Left kidney (tissue), 2 donors: ENCODE data around the gene GRAMD4. TPM values are rescaled to one million over a fixed set of nuclear protein-coding genes. Genes with fewer than 3 reads are reported as not detected.
"Not testable (repeated sequence)": the region's sequence is repeated elsewhere in the genome, so short reads cannot be mapped to it uniquely, and the experiment has no call there.

Experiments
- DNase-seq: peaks from one replicate; pipeline ENCODE4 v3.0.0-alpha.2; 2013
- polyA plus RNA-seq: library from polyadenylated mRNA; unstranded; fragments of 120-200 nt; gene quantifications from one replicate; pipeline ENCODE4 v1.2.1, GENCODE V29; 2013; ENCODE audit not compliant: insufficient read length

The GRAMD4 gene
- polyA plus RNA-seq, 1 donor: 17.0 TPM

DNA sequence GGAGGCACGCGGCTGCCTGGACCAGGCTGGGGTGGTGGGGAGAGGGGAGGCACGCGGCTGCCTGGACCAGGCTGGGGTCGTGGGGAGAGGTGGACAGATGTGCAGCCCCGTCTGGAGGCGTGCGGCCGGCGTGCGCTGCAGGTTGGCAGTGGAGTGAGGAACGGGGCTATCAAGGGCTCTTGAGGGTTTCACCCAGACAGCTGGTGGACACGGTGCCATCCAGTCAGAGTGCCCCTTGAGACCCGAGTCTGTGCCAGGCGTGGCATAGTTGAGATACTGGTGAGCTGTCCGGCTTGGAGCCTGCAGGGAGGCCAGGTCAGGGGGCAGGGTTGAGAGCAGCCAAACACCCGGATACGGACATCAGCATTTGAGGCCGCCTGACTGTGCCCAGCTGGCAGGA lies 1.5 kb upstream of the GRAMD4 start:
- DNase-seq: no peak

DNA sequence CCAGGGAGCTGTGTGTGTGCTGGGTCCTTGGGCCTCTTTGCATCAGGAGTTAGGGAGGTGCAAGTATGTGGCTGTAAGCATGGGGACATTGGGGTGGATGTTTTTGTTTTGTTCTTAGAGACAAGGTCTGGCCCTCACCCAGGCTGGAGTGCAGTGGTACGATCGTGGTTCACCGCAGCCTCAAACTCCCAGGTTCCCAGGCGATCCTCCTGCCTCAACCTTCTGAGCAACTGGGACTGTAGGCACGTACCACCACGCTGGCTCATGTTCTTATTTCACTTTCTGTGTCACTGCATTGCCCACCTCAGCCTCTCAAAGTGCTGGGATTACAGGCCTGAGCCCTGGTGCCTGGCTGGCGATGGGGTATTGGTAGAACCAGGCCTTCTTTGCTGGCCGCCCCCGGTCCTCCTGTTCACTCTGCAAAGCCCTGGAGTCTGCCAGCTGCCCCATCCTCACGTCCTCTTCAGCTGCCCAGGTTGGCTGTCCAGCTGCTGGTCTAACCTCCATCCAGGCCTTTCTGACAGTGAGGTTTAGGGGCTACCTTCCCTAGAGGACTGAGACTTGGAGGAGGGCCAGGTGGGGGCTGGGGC lies 851 bp upstream of the GRAMD4 start:
- no peak for DNase-seq

GRCh38 chr22:46620588-46621242 lies 529 bp downstream of the GRAMD4 start:
- no peak for DNase-seq

DNA sequence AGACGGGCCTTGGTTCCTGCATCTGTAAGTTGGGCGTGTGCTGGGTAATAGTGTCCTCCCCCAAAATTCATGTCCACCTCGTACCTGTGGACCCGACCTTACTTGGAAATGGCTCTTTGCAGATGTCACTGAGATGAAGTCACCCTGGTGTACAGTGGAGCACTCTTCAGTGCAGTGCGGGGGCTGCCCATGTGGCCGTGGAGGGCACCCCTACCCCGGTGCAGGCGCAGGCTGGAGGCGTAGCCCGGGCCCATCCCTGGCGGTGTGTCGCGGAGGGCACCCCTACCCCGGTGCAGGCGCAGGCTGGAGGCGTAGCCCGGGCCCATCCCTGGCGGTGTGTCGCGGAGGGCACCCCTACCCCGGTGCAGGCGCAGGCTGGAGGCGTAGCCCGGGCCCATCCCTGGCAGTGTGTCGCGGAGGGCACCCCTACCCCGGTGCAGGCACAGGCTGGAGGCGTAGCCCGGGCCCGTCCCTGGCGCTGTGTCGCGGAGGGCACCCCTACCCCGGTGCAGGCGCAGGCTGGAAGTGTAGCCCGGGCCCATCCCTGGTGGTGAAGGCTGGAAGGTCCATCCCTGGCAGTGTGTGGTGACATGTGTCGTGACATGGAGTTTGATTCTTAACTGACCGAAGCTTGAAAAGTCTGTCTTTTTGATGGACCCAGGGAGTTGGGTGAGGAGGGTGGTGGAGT lies 1.2 kb downstream of the GRAMD4 start:
- DNase-seq: not testable (repeated sequence)

- DNase-seq: no peak
Measured at GRCh38 chr22:46622081-46622521, 1.9 kb downstream of the GRAMD4 start.

GRCh38 chr22:46625113-46625842 lies 5.1 kb downstream of the GRAMD4 start:
- DNase-seq: no peak

- no peak for DNase-seq
Measured at GRCh38 chr22:46625843-46626349, 5.7 kb downstream of the GRAMD4 start.

- no peak for DNase-seq
Measured at GRCh38 chr22:46626356-46626755, 6.2 kb downstream of the GRAMD4 start.

- no peak for DNase-seq
Measured at GRCh38 chr22:46626911-46627805, 7.0 kb downstream of the GRAMD4 start.

DNA sequence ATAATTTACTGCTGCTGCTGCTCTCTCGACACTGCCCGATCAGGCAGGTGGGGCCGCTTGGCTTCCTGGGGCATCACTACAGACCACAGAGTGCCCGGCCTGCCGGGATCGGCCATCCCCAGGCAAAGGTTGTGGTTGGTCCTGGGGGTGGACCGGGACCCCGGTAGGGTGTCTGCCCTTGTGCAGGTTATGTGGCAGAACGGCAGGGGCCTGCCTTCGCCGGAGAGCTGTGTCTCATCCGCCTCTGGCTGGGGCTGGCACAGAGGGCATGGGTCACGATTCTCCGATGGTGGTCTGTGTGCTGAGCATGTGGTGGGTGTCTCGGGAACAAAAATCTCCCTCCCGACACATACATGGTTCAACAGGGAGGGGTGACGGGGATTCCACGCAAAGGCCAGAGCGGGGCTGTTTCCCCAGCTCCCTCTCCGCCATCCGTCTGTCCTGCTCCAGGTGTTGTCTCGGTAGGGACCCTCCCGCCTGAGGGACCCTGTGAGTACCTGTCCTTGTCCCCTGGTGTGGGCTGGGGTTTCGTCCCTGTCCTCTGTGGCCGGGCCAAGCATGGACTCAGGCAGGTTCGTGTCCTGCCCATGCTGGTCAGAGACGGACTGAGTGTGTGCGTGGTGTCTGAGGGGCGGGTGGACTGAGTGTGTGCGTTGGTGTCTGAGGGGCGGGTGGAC lies 7.8 kb downstream of the GRAMD4 start:
- DNase-seq: no peak

DNA sequence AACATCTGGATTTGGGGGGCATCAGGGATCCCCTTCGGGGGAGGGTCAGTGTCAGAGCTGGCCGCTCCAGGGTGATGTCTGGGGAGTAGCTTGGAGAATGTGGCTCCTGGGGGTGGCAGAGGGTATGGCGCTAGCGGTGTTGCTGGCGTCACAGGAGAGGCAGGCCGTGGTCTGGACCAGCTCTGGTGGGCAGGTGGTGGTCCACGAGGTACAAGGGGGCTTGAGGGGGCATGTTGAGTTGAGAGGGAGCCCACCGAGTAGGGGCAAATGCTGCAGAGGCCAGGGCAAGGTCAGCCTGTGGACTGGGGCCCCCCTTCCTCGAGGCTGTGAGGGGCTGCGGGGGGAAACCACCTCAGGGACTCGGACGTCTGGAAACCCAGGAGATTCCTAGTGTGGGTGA lies 8.6 kb downstream of the GRAMD4 start:
- no peak for DNase-seq

- no peak for DNase-seq
Measured at GRCh38 chr22:46629291-46629690, 9.1 kb downstream of the GRAMD4 start.

DNA sequence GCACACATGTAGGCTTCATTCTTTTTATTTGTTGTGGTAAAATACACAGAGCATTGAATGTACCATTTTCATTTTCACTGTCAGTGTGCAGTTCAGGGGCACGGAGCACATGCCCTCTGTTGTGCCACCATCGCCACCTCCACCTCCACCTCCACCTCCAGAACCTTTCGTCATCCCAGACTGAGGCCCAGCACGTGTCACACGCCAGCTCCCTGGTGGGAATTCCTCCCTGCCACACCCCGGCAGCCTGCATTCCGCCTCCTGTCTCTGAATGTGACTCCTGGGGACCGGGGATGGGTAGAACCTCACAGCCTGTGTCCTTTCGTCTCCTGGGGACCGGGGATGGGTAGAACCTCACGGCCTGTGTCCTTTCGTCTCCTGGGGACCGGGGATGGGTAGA lies 10.9 kb downstream of the GRAMD4 start:
- DNase-seq: no peak

DNA sequence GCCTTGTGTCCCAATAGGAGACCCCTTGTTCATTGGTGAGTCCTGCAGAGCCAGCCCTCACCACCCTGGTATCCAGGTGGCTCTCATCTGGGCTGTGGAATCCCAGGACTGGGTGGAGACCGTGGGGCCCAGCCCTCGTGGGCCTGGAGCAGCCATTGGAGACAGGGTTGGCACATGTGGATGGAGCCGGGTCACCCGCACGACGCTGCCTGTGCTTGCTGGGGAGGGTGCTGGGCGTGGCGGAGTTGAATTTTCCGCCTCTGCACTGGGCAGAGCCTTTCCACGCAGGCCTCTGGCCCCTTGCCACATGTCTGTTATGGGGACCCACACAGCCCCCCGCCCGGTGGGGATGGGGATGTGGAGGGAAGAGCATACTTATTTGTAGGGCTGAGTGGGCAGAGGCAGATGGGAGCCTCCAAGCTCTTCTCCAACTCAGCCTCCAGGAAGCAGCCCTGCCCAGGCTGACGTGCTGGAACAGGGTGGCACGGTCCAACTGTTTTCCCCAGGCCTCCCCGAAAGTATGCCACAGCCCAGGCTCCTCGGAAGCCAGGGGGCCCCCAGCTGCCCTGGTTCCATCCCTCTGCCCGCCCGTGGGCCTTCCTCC lies 12.6 kb downstream of the GRAMD4 start:
- DNase-seq: no peak

GRCh38 chr22:46633334-46633890 lies 13.2 kb downstream of the GRAMD4 start:
- no peak for DNase-seq

DNA sequence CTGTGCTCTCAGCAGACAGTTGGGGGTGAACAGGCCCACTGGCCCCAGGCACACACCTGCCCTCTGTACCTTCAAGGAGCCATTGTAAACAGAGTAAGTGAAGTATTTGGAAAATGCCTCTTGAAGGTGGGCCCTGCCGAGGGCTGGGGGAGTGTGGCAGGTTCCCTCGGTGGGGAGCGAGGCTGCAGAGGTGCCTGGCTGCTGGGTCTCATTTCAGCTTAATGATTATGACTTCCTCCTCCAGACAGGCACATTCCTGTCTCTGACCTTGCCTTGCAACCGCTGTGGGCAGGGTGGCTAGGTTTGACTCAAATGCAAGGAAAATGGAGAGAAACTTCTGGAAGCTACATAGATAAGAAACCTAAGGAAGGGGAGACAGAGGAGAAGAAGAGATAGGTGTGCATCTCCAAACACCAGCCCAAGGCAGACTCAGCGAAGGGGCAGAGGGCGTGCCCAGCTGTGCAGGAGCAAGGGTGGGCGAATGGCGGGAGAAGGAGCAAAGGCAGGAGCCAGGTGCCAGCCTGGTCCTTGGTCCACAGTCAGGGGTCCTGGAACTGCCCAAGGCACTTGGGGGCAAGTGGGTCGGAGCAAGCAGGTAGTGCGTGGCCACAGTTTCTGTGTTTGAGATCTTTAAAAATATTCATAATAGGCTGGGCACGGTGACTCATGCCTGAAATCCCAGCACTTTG lies 14.0 kb downstream of the GRAMD4 start:
- DNase-seq: no peak

GRCh38 chr22:46634973-46635685 lies 14.9 kb downstream of the GRAMD4 start:
- DNase-seq: not testable (repeated sequence)

- DNase-seq: no peak
Measured at GRCh38 chr22:46635756-46636155, 15.6 kb downstream of the GRAMD4 start.
